Muscle layer of colon (tissue), 2 donors: ENCODE measurements around the gene MIGA1.
"Not testable (repeated sequence)": the region's sequence is repeated elsewhere in the genome, so short reads cannot be mapped to it uniquely, and the experiment has no call there.

Source experiments
- H3K27ac ChIP-seq: one replicate; pipeline ENCODE4 v1.7.0; 2013; ENCODE audit warnings: low read depth, mild to moderate bottlenecking, low read length, moderate library complexity
- H3K27me3 ChIP-seq, 2 donors: one replicate each; pipeline ENCODE4 v1.7.0; 2013; ENCODE audit warnings: low read length in 2 of 2, mild to moderate bottlenecking in 2 of 2; ENCODE audit not compliant: insufficient read depth in 2 of 2, control insufficient read depth in 1 of 2
- H3K36me3 ChIP-seq: one replicate; pipeline ENCODE4 v1.7.0; 2013; ENCODE audit warnings: mild to moderate bottlenecking, low read length; ENCODE audit not compliant: insufficient read depth
- H3K4me1 ChIP-seq: one replicate; pipeline ENCODE4 v1.7.0; 2013; ENCODE audit warnings: mild to moderate bottlenecking, low read length; ENCODE audit not compliant: insufficient read depth
- H3K4me3 ChIP-seq, 2 donors: one replicate each; pipeline ENCODE4 v1.7.0; 2013; ENCODE audit warnings: low read length in 2 of 2, low read depth in 1 of 2, mild to moderate bottlenecking in 1 of 2, moderate library complexity in 1 of 2
- H3K9ac ChIP-seq: one replicate; pipeline ENCODE4 v1.7.0; 2013; ENCODE audit warnings: low read length
- H3K9me3 ChIP-seq: one replicate; pipeline ENCODE4 v1.7.0; 2013; ENCODE audit warnings: mild to moderate bottlenecking, low read length
- donor health status: abdominal sarcoma.
- donor health status: Adenocarcinoma of cecum.

Gene MIGA1

GRCh38 chr1:77809787-77810462 is 30.5 kb downstream of the MIGA1 start:
- H3K27me3 ChIP-seq, H3K4me1 ChIP-seq, H3K27ac ChIP-seq, H3K9me3 ChIP-seq, H3K4me3 ChIP-seq, H3K9ac ChIP-seq: not testable (repeated sequence)
- peaks cover 21% of the 10 kb centered on the region for H3K36me3 ChIP-seq

GRCh38 chr1:77811589-77811988 is 32.1 kb downstream of the MIGA1 start:
- not testable (repeated sequence) for H3K27me3 ChIP-seq
- peaks cover 21% of the 10 kb centered on the region for H3K36me3 ChIP-seq

DNA sequence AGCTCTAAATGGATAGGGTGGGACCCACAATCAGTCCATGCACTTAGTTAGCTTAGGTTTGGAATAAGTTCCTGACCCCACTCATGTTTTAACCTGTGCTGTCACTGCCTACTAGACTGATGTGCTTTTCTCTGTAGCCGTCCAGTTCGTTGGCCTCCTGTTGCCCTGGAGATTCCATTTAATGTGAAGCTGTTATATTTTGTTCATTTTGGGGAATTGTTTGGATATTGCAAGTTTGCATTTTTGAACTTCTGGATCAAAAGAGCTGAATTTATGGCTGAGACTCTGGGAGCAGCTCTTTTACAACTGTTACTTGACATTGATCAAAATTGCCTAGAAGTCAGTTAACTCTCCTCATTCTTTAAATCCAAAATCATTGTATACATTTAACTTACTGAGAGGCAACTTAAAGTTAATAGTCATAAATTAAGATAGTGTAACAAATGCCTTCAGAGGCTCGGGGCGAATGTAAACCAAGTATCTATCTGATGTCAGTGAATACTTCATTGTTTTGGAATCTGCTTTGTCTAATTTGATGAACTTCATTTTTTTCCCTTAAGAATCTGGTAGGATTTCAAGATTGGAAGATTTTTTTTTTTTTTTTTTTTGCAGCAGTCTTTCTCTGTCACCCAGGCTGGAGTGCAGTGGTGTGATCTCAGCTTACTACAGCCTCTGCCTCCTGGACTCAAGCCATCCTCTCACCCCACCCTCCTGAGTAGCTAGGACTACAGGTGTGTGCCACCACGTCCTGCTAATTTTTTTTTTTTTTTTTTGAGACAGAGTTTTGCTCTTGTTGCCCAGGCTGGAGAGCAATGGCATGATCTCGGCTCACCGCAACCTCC is 38.1 kb downstream of the MIGA1 start:
- H3K4me1 ChIP-seq: no peaks in the 10 kb centered on the region
- no peak overlapping the region for H3K9ac ChIP-seq
- H3K9me3 ChIP-seq: no peaks in the 10 kb centered on the region
- H3K27me3 ChIP-seq: no peaks in the 10 kb centered on the region
- H3K4me3 ChIP-seq: no peak overlapping the region
- peaks cover 9% of the 10 kb centered on the region for H3K36me3 ChIP-seq
- no peak overlapping the region for H3K27ac ChIP-seq

More at GRCh38 chr1:77811589-77811988, 32.1 kb downstream of the MIGA1 start:
- H3K9me3 ChIP-seq, H3K4me1 ChIP-seq, H3K9ac ChIP-seq, H3K4me3 ChIP-seq, H3K27ac ChIP-seq: not testable (repeated sequence)

DNA sequence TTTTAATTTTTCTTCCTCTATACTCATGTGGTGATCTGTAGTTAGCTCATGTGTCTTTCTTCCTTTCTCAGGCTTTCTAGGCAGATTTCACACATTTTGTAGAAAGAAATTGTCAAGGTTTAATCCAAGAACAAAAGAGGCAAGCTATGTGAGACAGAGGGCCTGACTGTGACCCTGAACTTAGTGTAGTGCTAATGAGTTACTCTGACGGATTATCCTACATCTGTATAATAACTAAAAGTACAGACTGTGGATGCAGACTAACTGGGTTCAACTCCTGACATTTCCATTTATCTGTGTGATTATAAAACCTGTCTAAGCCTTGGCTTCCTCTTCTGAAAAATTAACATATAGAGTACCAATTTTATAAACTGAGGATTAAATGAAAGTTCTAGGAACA is 40.7 kb downstream of the MIGA1 start:
- Histone ChIP-seq H3K9me3 (no peaks in the 10 kb centered on the region), H3K4me3 (no peak overlapping the region), H3K36me3 (peaks cover 9% of the 10 kb centered on the region), H3K27me3 (no peaks in the 10 kb centered on the region), H3K27ac (no peak overlapping the region), H3K9ac (no peak overlapping the region), H3K4me1 (no peaks in the 10 kb centered on the region)

GRCh38 chr1:77824079-77824478 is 44.6 kb downstream of the MIGA1 start:
- no peaks in the 10 kb centered on the region for H3K9me3 ChIP-seq
- H3K9ac ChIP-seq: no peak overlapping the region
- no peaks in the 10 kb centered on the region for H3K36me3 ChIP-seq
- no peak overlapping the region for H3K4me3 ChIP-seq
- no peaks in the 10 kb centered on the region for H3K27me3 ChIP-seq
- H3K4me1 ChIP-seq: no peaks in the 10 kb centered on the region
- no peak overlapping the region for H3K27ac ChIP-seq

DNA sequence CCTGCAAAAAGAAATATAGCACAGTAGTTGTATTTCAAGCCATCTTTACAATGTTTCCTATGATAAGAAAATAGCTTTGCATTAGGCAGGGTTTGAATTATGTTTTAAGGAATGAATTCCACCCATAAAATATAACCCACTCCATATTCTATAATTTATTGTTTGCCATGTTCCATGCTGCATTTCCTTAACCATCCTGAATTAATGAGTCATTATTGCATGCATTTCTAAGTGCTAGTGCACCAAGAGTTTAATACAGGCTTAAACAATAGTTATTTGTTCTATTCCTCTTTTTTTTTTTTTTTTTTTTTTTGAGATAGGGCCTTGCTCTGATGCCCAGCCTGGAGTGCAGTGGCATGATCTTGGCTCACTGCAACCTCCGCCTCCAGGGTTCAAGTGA is 45.2 kb downstream of the MIGA1 start:
- H3K27ac ChIP-seq: no peak overlapping the region
- H3K9me3 ChIP-seq: no peaks in the 10 kb centered on the region
- no peak overlapping the region for H3K4me3 ChIP-seq
- H3K9ac ChIP-seq: no peak overlapping the region
- no peaks in the 10 kb centered on the region for H3K36me3 ChIP-seq
- no peaks in the 10 kb centered on the region for H3K4me1 ChIP-seq
- no peaks in the 10 kb centered on the region for H3K27me3 ChIP-seq

GRCh38 chr1:77825131-77825709 is 45.8 kb downstream of the MIGA1 start:
- no peaks in the 10 kb centered on the region for H3K9me3 ChIP-seq
- H3K27ac ChIP-seq: no peak overlapping the region
- no peaks in the 10 kb centered on the region for H3K36me3 ChIP-seq
- no peaks in the 10 kb centered on the region for H3K4me1 ChIP-seq
- no peak overlapping the region for H3K9ac ChIP-seq
- H3K27me3 ChIP-seq: no peaks in the 10 kb centered on the region
- no peak overlapping the region for H3K4me3 ChIP-seq

DNA sequence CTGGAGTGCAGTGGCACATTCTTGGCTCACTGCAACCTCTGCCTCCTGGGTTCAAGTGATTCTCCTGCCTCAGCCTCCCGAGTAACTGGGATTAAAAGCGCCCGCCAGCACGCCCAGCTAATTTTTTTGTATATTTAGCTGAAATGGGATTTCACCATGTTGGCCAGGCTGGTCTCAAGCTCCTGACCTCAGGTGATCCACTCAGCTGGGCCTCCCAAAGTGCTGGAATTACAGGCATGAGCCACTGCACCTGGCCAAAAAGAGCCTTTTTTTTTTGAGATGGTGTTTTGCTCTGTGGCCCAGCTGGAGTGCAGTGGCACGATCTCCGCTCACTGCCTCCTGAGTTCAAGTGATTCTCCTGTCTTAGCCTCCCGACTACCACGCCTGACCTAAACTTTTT is 47.4 kb downstream of the MIGA1 start:
- H3K27ac ChIP-seq: not testable (repeated sequence)

DNA sequence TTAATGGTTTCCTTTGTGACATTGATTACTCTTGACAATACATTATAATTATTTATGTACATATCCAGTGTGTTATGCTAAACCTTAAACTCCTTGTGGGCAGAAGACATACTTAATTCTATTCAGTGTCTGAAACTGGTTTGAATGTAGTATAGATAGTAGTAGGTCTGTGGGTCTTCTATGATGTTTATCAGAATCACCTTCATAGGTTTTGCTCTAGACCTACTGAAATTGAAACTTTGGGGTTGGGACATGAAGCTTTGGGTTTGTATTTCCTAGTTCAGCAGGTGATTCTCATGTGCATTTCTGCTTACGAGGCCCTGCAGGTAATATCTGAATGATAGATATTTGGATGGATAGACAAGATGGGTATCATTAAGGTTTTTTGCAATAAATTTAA is 48.6 kb downstream of the MIGA1 start:
- Histone ChIP-seq H3K9ac (no peak overlapping the region), H3K27me3 (no peaks in the 10 kb centered on the region), H3K4me1 (peaks cover 17% of the 10 kb centered on the region), H3K36me3 (no peaks in the 10 kb centered on the region), H3K4me3 (no peak overlapping the region), H3K27ac (no peak overlapping the region), H3K9me3 (no peaks in the 10 kb centered on the region)

More for the DNA sequence above, 47.4 kb downstream of the MIGA1 start:
- not testable (repeated sequence) for H3K9me3 ChIP-seq, H3K4me1 ChIP-seq, H3K36me3 ChIP-seq, H3K27me3 ChIP-seq, H3K9ac ChIP-seq, H3K4me3 ChIP-seq

DNA sequence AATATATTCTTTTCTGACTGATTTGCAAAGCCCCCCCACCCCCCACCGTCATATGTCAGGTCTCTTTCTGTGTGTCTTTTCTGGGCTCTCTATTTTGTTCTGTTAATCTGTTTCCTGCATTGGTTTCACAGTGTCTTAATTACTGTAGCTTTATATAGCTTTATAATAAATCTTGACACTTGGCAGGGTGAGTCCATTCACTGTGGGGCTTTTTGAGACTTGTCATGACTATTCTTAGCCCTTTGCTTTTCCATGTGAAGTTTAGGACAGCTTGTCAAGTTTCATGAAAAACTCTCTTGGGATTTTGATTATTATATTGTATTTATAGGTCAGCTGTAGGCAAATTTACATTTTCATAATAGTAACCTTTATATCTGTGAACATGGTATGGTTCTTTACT is 50.4 kb downstream of the MIGA1 start:
- H3K36me3 ChIP-seq: no peaks in the 10 kb centered on the region
- peaks cover 35% of the 10 kb centered on the region for H3K4me1 ChIP-seq
- no peaks in the 10 kb centered on the region for H3K9me3 ChIP-seq
- H3K27ac ChIP-seq: no peak overlapping the region
- no peaks in the 10 kb centered on the region for H3K27me3 ChIP-seq
- H3K9ac ChIP-seq: no peak overlapping the region
- no peak overlapping the region for H3K4me3 ChIP-seq

- Histone ChIP-seq H3K9me3 (no peaks in the 10 kb centered on the region), H3K27ac (no peak overlapping the region), H3K27me3 (no peaks in the 10 kb centered on the region), H3K4me1 (peaks cover 44% of the 10 kb centered on the region), H3K4me3 (no peak overlapping the region), H3K36me3 (no peaks in the 10 kb centered on the region), H3K9ac (no peak overlapping the region)
Measured at GRCh38 chr1:77830946-77831345, 51.5 kb downstream of the MIGA1 start.
